Fibroblast of lung (primary cell): Measurements from ENCODE around the gene FHIT.

ENCODE experiments used
- CTCF ChIP-seq, 2 donors: IDR thresholded peaks in 1 of 2; conservative IDR thresholded peaks in 1 of 2; 1 replicate in 1 of 2; 2 replicates in 1 of 2; pipeline ENCODE4 v1.5.1; 2011 to 2012; ENCODE audit warnings: low read length in 2 of 2, control low read depth in 1 of 2, inconsistent platforms in 1 of 2, low read depth in 1 of 2, mild to moderate bottlenecking in 1 of 2
- EZH2 ChIP-seq: IDR thresholded peaks from 2 replicates; pipeline ENCODE4 v1.5.1; 2012; ENCODE audit warnings: low read length, control low read depth, mild to moderate bottlenecking; ENCODE audit errors: missing control alignments

GRCh38 chr3:60555686-60556354, 695.4 kb downstream of the FHIT start:
- TF ChIP-seq CTCF (conservative IDR thresholded peaks at IDR 0.05 in 1 of 2, IDR thresholded peaks at IDR 0.05 in 1 of 2; ENCODE audit: low read depth in 1 of 2, low read length in 2 of 2), result no peak
- no peak for TF ChIP-seq EZH2
